PC-9 (cell line): ENCODE results near the gene SKI.

ENCODE experiments used
- CTCF ChIP-seq: fragments of 200-600 bp; sonication (generic); conservative IDR thresholded peaks from 2 replicates; pipeline ENCODE4 v1.6.1; 2017; ENCODE audit warnings: mixed run types, antibody characterized with exemption, mild to moderate bottlenecking, moderate library complexity
- EZH2 ChIP-seq: fragments of 200-600 bp; sonication (generic); IDR thresholded peaks from 2 replicates; pipeline ENCODE4 v1.8.0; 2017; ENCODE audit warnings: antibody characterized with exemption, low read depth

- TF ChIP-seq CTCF: no peak
- TF ChIP-seq EZH2: no peak
Measured at GRCh38 chr1:2269922-2270259, 41.8 kb downstream of the SKI start.
